Measurements from ENCODE around the gene FBXL14.

FBXL14 gene

GRCh38 chr12:1523046-1523445 lies 71.3 kb downstream of the FBXL14 start:
- Histone ChIP-seq H3K27ac (no peak overlapping the region), H3K4me2 (ENCODE audit: low read length) (no peak overlapping the region), H3K9me3 (ENCODE audit: control insufficient read depth, low read length) (no peaks in the 10 kb centered on the region), H3K9ac (no peak overlapping the region), H2AFZ (no peak overlapping the region), H3K4me3 (ENCODE audit: low read depth, low read length) (no peak overlapping the region), H3K4me1 (peaks cover 8% of the 10 kb centered on the region), H3K36me3 (ENCODE audit: control insufficient read depth, insufficient read depth, low read length) (no peaks in the 10 kb centered on the region), H3K79me2 (no peaks in the 10 kb centered on the region), H3K27me3 (ENCODE audit: control insufficient read depth, insufficient read depth, low read length) (no peaks in the 10 kb centered on the region)
- TF ChIP-seq, protein P1, sequence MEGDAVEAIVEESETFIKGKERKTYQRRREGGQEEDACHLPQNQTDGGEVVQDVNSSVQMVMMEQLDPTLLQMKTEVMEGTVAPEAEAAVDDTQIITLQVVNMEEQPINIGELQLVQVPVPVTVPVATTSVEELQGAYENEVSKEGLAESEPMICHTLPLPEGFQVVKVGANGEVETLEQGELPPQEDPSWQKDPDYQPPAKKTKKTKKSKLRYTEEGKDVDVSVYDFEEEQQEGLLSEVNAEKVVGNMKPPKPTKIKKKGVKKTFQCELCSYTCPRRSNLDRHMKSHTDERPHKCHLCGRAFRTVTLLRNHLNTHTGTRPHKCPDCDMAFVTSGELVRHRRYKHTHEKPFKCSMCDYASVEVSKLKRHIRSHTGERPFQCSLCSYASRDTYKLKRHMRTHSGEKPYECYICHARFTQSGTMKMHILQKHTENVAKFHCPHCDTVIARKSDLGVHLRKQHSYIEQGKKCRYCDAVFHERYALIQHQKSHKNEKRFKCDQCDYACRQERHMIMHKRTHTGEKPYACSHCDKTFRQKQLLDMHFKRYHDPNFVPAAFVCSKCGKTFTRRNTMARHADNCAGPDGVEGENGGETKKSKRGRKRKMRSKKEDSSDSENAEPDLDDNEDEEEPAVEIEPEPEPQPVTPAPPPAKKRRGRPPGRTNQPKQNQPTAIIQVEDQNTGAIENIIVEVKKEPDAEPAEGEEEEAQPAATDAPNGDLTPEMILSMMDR (IDR thresholded peaks at IDR 0.05), result no peak

- Histone ChIP-seq H3K9ac (no peak overlapping the region), H3K4me3 (ENCODE audit: low read depth, low read length) (no peak overlapping the region), H3K9me3 (ENCODE audit: control insufficient read depth, low read length) (no peaks in the 10 kb centered on the region), H3K27me3 (ENCODE audit: control insufficient read depth, insufficient read depth, low read length) (no peaks in the 10 kb centered on the region), H3K4me1 (peaks cover 8% of the 10 kb centered on the region), H3K27ac (no peak overlapping the region), H3K36me3 (ENCODE audit: control insufficient read depth, insufficient read depth, low read length) (no peaks in the 10 kb centered on the region), H3K4me2 (ENCODE audit: low read length) (no peak overlapping the region), H3K79me2 (no peaks in the 10 kb centered on the region), H2AFZ (peak overlapping the region; percentile 57)
- TF ChIP-seq, protein P1 (IDR thresholded peaks at IDR 0.05), result no peak
Observed at GRCh38 chr12:1519642-1520041, 74.7 kb downstream of the FBXL14 start.

GRCh38 chr12:1518591-1519516 lies 75.5 kb downstream of the FBXL14 start:
- TF ChIP-seq, protein P1 (IDR thresholded peaks at IDR 0.05), result no peak
- Histone ChIP-seq H3K9me3 (ENCODE audit: control insufficient read depth, low read length) (no peaks in the 10 kb centered on the region), H3K79me2 (no peaks in the 10 kb centered on the region), H3K4me3 (ENCODE audit: low read depth, low read length) (no peak overlapping the region), H2AFZ (peak overlapping the region; percentile 57), H3K27ac (no peak overlapping the region), H3K36me3 (ENCODE audit: control insufficient read depth, insufficient read depth, low read length) (no peaks in the 10 kb centered on the region), H3K4me1 (peaks cover 8% of the 10 kb centered on the region), H3K9ac (no peak overlapping the region), H3K4me2 (ENCODE audit: low read length) (no peak overlapping the region), H3K27me3 (ENCODE audit: control insufficient read depth, insufficient read depth, low read length) (no peaks in the 10 kb centered on the region)

GRCh38 chr12:1517734-1518525 lies 76.5 kb downstream of the FBXL14 start:
- Histone ChIP-seq H3K36me3 (ENCODE audit: control insufficient read depth, insufficient read depth, low read length) (no peaks in the 10 kb centered on the region), H3K27me3 (ENCODE audit: control insufficient read depth, insufficient read depth, low read length) (no peaks in the 10 kb centered on the region), H3K9me3 (ENCODE audit: control insufficient read depth, low read length) (no peaks in the 10 kb centered on the region), H3K9ac (no peak overlapping the region), H3K4me1 (peaks cover 8% of the 10 kb centered on the region), H3K79me2 (no peaks in the 10 kb centered on the region), H3K4me3 (ENCODE audit: low read depth, low read length) (no peak overlapping the region), H2AFZ (no peak overlapping the region), H3K27ac (no peak overlapping the region), H3K4me2 (ENCODE audit: low read length) (no peak overlapping the region)
- TF ChIP-seq, protein P1 (IDR thresholded peaks at IDR 0.05), result no peak

Data from parathyroid adenoma (tissue), 2 donors.